ENCODE measurements around the gene FRAS1.
"Not testable (repeated sequence)": the region's sequence is repeated elsewhere in the genome, so short reads cannot be mapped to it uniquely, and the experiment has no call there.

FRAS1 gene

GRCh38 chr4:78171482-78171881 lies 114.4 kb downstream of the FRAS1 start:
- DNase-seq: no peak

- no peak for DNase-seq
These were observed 117.8 kb downstream of the FRAS1 start for GRCh38 chr4:78174891-78175290.

- no peak for DNase-seq
These were observed 122.1 kb downstream of the FRAS1 start for GRCh38 chr4:78179196-78179595.

- not testable (repeated sequence) for DNase-seq
These were observed 124.6 kb downstream of the FRAS1 start for GRCh38 chr4:78181681-78182234.

- DNase-seq: no peak
These were observed 127.5 kb downstream of the FRAS1 start for GRCh38 chr4:78184584-78184983.

GRCh38 chr4:78185117-78185516 lies 128.0 kb downstream of the FRAS1 start:
- no peak for DNase-seq

GRCh38 chr4:78186597-78187543 lies 129.7 kb downstream of the FRAS1 start:
- no peak for DNase-seq

GRCh38 chr4:78190068-78190467 lies 132.9 kb downstream of the FRAS1 start:
- no peak for DNase-seq

- DNase-seq: no peak
These were observed 133.5 kb downstream of the FRAS1 start for GRCh38 chr4:78190595-78190994.

- DNase-seq: no peak
These were observed 140.8 kb downstream of the FRAS1 start for GRCh38 chr4:78197947-78198346.

- DNase-seq: no peak
These were observed 142.9 kb downstream of the FRAS1 start for GRCh38 chr4:78199984-78200383.

GRCh38 chr4:78200949-78201348 lies 143.8 kb downstream of the FRAS1 start:
- no peak for DNase-seq

GRCh38 chr4:78204176-78204575 lies 147.1 kb downstream of the FRAS1 start:
- DNase-seq: no peak

- DNase-seq: no peak
These were observed 148.5 kb downstream of the FRAS1 start for GRCh38 chr4:78205591-78205990.

GRCh38 chr4:78207541-78207940 lies 150.4 kb downstream of the FRAS1 start:
- no peak for DNase-seq

- no peak for DNase-seq
These were observed 150.8 kb downstream of the FRAS1 start for GRCh38 chr4:78207951-78208350.

GRCh38 chr4:78208896-78209295 lies 151.8 kb downstream of the FRAS1 start:
- not testable (repeated sequence) for DNase-seq

- no peak for DNase-seq
These were observed 153.7 kb downstream of the FRAS1 start for GRCh38 chr4:78210694-78211410.

- DNase-seq: no peak
These were observed 156.1 kb downstream of the FRAS1 start for GRCh38 chr4:78213218-78213617.

GRCh38 chr4:78214078-78214477 lies 157.0 kb downstream of the FRAS1 start:
- DNase-seq: no peak

GRCh38 chr4:78217557-78217956 lies 160.4 kb downstream of the FRAS1 start:
- DNase-seq: no peak

GRCh38 chr4:78218260-78218659 lies 161.1 kb downstream of the FRAS1 start:
- DNase-seq: no peak

- no peak for DNase-seq
These were observed 162.7 kb downstream of the FRAS1 start for GRCh38 chr4:78219825-78220224.

- no peak for DNase-seq
These were observed 163.2 kb downstream of the FRAS1 start for GRCh38 chr4:78220283-78220682.

Data from kidney glomerular epithelial cell (primary cell).